Trophoblast cell (in vitro differentiated cells and primary cell): ENCODE results near the gene PRKN.

ENCODE experiments used
- DNase-seq, 2 donors: peaks; one replicate each; pipeline ENCODE4 v3.0.0-alpha.2; 2016
- H2AFZ ChIP-seq: 2 replicates; pipeline ENCODE4 v1.6.1; 2013; ENCODE audit warnings: low read length, moderate library complexity, mild to moderate bottlenecking; ENCODE audit not compliant: insufficient read depth, poor library complexity
- H2AK5ac ChIP-seq: 2 replicates; pipeline ENCODE4 v1.6.1; 2013; ENCODE audit warnings: mild to moderate bottlenecking, low read length
- H2BK120ac ChIP-seq: 2 replicates; pipeline ENCODE4 v1.6.1; 2013; ENCODE audit warnings: low read length, mild to moderate bottlenecking, moderate library complexity; ENCODE audit not compliant: insufficient read depth, poor library complexity
- H2BK12ac ChIP-seq: 2 replicates; pipeline ENCODE4 v1.6.1; 2013; ENCODE audit warnings: mild to moderate bottlenecking, low read length, moderate library complexity
- H2BK5ac ChIP-seq: 2 replicates; pipeline ENCODE4 v1.6.1; 2013; ENCODE audit warnings: low read length, low read depth, moderate library complexity, mild to moderate bottlenecking; ENCODE audit not compliant: poor library complexity
- H3K14ac ChIP-seq: 2 replicates; pipeline ENCODE4 v1.6.1; 2013; ENCODE audit warnings: mild to moderate bottlenecking, low read length
- H3K18ac ChIP-seq: 2 replicates; pipeline ENCODE4 v1.6.1; 2013; ENCODE audit warnings: mild to moderate bottlenecking, low read length
- H3K23ac ChIP-seq: 2 replicates; pipeline ENCODE4 v1.6.1; 2013; ENCODE audit warnings: low read length
- H3K27ac ChIP-seq: 2 replicates; pipeline ENCODE4 v1.5.1; 2013; ENCODE audit warnings: low read depth, mild to moderate bottlenecking, inconsistent platforms, low read length, moderate library complexity
- H3K27me3 ChIP-seq: 2 replicates; pipeline ENCODE4 v1.6.1; 2013; ENCODE audit warnings: inconsistent platforms, mild to moderate bottlenecking, low read length, moderate library complexity; ENCODE audit not compliant: insufficient read depth
- H3K36me3 ChIP-seq, 2 experiments: 1 replicate in 1 of 2; 2 replicates in 1 of 2; pipeline ENCODE4 v1.6.1; 2013; ENCODE audit warnings: low read length in 2 of 2, mild to moderate bottlenecking in 2 of 2, moderate library complexity in 1 of 2; ENCODE audit not compliant: insufficient read depth in 2 of 2, control insufficient read depth in 1 of 2
- H3K4ac ChIP-seq: 2 replicates; pipeline ENCODE4 v1.6.1; 2013; ENCODE audit warnings: low read depth, mild to moderate bottlenecking, low read length, moderate library complexity
- H3K4me1 ChIP-seq, 2 experiments: 1 replicate in 1 of 2; 2 replicates in 1 of 2; pipeline ENCODE4 v1.6.1; 2013; ENCODE audit warnings: low read length in 2 of 2, mild to moderate bottlenecking in 2 of 2, moderate library complexity in 1 of 2; ENCODE audit not compliant: insufficient read depth in 2 of 2, control insufficient read depth in 1 of 2
- H3K4me2 ChIP-seq: 2 replicates; pipeline ENCODE4 v1.6.1; 2013; ENCODE audit warnings: inconsistent platforms, mild to moderate bottlenecking, low read length, moderate library complexity
- H3K4me3 ChIP-seq: 2 replicates; pipeline ENCODE4 v1.5.1; 2013; ENCODE audit warnings: mild to moderate bottlenecking, low read depth, low read length, inconsistent platforms
- H3K79me1 ChIP-seq: one replicate; pipeline ENCODE4 v1.6.1; 2013; ENCODE audit warnings: low read length
- H3K79me2 ChIP-seq: 2 replicates; pipeline ENCODE4 v1.6.1; 2013; ENCODE audit warnings: low read length, mild to moderate bottlenecking; ENCODE audit not compliant: control insufficient read depth, insufficient read depth, poor library complexity
- H3K9ac ChIP-seq: 2 replicates; pipeline ENCODE4 v1.6.1; 2013; ENCODE audit warnings: mild to moderate bottlenecking, low read length
- H3K9me3 ChIP-seq: 2 replicates; pipeline ENCODE4 v1.6.1; 2013; ENCODE audit warnings: low read depth, mild to moderate bottlenecking, control low read depth, inconsistent platforms, low read length; ENCODE audit not compliant: insufficient read depth
- H4K12ac ChIP-seq: 2 replicates; pipeline ENCODE4 v1.6.1; 2013; ENCODE audit warnings: low read depth, mild to moderate bottlenecking, low read length, moderate library complexity
- H4K8ac ChIP-seq: 2 replicates; pipeline ENCODE4 v1.6.1; 2013; ENCODE audit warnings: low read depth, mild to moderate bottlenecking, low read length, moderate library complexity
- H4K91ac ChIP-seq: one replicate; pipeline ENCODE4 v1.6.1; 2013; ENCODE audit warnings: low read depth, mild to moderate bottlenecking, low read length, moderate library complexity
- WGBS: extraction: QIAGEN DNeasy Blood & Tissue Kit; methylation state at CpG from one replicate; pipeline ENCODE4 v1.1.7; 2013; ENCODE audit warnings: missing lambda C conversion rate; ENCODE audit not compliant: insufficient read length, insufficient coverage; ENCODE audit errors: extremely low coverage; 5-methylcytosine and 5-hydroxymethylcytosine counted together

The PRKN gene

DNA sequence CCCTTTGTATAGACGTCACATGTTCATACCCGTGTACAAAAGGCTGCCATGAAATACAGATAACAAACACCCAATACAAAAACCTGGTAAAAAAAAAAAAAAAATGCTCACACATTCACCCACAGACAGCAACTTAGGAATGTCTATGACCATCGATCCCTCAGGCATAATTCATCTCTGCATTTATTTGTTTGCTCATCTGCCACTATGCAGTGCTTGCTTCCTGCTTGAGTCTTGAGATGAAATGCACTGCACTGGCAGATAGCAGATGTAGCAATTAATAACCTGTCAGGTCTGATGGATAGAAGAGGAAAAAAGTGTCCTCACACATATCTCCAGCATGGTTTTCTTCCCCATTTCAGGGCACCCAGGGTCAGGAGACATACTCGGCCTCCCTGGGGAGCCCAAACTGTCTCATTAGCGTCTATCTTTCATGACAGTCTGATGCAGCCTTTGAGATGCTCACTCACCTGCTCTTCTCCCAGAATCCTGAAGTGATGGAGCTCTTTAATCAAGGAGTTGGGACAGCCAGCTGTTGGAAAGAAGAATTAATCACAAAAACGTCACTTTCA, 1158.6 kb downstream of the PRKN start:
- no peak overlapping the region for H4K91ac ChIP-seq
- no peak overlapping the region for H4K8ac ChIP-seq
- H3K4me3 ChIP-seq, result no peak overlapping the region
- DNase-seq, result no peak
- no peak overlapping the region for H3K27ac ChIP-seq
- H3K36me3 ChIP-seq, result no peaks in the 10 kb centered on the region
- no peak overlapping the region for H2AK5ac ChIP-seq
- H3K27me3 ChIP-seq, result no peaks in the 10 kb centered on the region
- H3K79me2 ChIP-seq, result no peaks in the 10 kb centered on the region
- no peak overlapping the region for H3K4me2 ChIP-seq
- H3K79me1 ChIP-seq, result no peaks in the 10 kb centered on the region
- H3K14ac ChIP-seq, result no peak overlapping the region
- H3K18ac ChIP-seq, result no peak overlapping the region
- H3K4ac ChIP-seq, result no peak overlapping the region
- no peak overlapping the region for H3K9ac ChIP-seq
- H3K9me3 ChIP-seq, result no peaks in the 10 kb centered on the region
- H4K12ac ChIP-seq, result no peak overlapping the region
- no CpG with 5 or more reads among the region's 6 CpGs for WGBS
- H3K4me1 ChIP-seq, result no peaks in the 10 kb centered on the region
- no peak overlapping the region for H2AFZ ChIP-seq
- no peak overlapping the region for H3K23ac ChIP-seq
- no peak overlapping the region for H2BK12ac ChIP-seq
- H2BK120ac ChIP-seq, result no peak overlapping the region
- H2BK5ac ChIP-seq, result no peak overlapping the region

DNA sequence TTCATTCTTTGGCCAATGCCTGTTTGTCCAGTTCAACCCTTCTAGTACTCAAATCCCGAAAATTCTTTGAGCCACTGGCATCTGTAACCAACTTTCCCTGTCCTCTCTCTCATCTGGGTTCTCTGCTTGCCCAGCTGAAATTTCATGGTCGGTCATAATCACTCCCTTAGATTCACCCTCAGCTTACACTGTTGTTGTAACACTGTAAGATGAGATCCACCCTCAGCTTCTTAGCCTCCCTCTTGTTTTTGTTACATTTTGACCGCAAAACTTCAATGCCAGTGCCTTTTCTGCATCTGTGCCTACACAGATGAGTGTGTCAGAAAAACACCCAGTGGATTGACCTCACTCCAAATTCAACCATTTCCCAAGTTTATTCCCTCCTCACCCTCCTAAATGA, 1162.6 kb downstream of the PRKN start:
- Histone ChIP-seq H3K14ac (no peak overlapping the region), H2AK5ac (no peak overlapping the region), H4K91ac (no peak overlapping the region), H3K4ac (no peak overlapping the region), H3K4me2 (no peak overlapping the region), H3K36me3 (no peaks in the 10 kb centered on the region), H3K9ac (no peak overlapping the region), H3K4me3 (no peak overlapping the region), H2AFZ (no peak overlapping the region), H3K23ac (no peak overlapping the region), H3K79me1 (no peaks in the 10 kb centered on the region), H3K4me1 (no peaks in the 10 kb centered on the region), H4K12ac (no peak overlapping the region), H4K8ac (no peak overlapping the region), H3K27me3 (no peaks in the 10 kb centered on the region), H2BK5ac (no peak overlapping the region), H3K79me2 (no peaks in the 10 kb centered on the region), H3K27ac (no peak overlapping the region), H2BK120ac (no peak overlapping the region), H2BK12ac (no peak overlapping the region), H3K9me3 (no peaks in the 10 kb centered on the region), H3K18ac (no peak overlapping the region)
- no CpG with 5 or more reads among the region's 3 CpGs for WGBS
- no peak for DNase-seq

DNA sequence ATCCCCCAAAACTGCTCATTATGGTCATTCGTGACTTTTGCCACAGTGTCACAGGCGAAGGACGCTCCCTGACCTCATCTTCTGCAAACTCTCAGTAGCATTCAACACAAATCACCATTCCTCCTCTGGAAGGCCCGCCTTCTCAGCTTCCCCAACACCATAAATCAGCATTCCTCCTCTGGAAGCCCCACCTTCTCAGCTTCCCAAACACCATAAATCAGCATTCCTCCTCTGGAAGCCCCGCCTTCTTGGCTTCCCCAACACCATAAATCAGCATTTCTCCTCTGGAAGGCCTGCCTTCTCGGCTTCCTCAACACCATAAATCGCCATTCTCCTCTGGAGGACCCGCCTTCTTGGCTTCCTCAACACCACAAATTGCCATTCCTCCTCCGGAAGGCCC, 1165.7 kb downstream of the PRKN start:
- H3K14ac ChIP-seq, result no peak overlapping the region
- no peak overlapping the region for H2AK5ac ChIP-seq
- no peak overlapping the region for H4K12ac ChIP-seq
- H3K4ac ChIP-seq, result no peak overlapping the region
- H3K79me1 ChIP-seq, result no peaks in the 10 kb centered on the region
- no peak overlapping the region for H3K27ac ChIP-seq
- H3K4me3 ChIP-seq, result no peak overlapping the region
- no peak overlapping the region for H3K23ac ChIP-seq
- no peak overlapping the region for H2BK5ac ChIP-seq
- H4K8ac ChIP-seq, result no peak overlapping the region
- no peaks in the 10 kb centered on the region for H3K9me3 ChIP-seq
- DNase-seq, result no peak
- H3K9ac ChIP-seq, result no peak overlapping the region
- no peak overlapping the region for H3K18ac ChIP-seq
- no peak overlapping the region for H4K91ac ChIP-seq
- no peak overlapping the region for H3K4me2 ChIP-seq
- no peaks in the 10 kb centered on the region for H3K4me1 ChIP-seq
- WGBS, result no CpG with 5 or more reads among the region's 9 CpGs
- H3K79me2 ChIP-seq, result no peaks in the 10 kb centered on the region
- H3K36me3 ChIP-seq, result no peaks in the 10 kb centered on the region
- H3K27me3 ChIP-seq, result no peaks in the 10 kb centered on the region
- no peak overlapping the region for H2BK12ac ChIP-seq
- no peak overlapping the region for H2AFZ ChIP-seq
- no peak overlapping the region for H2BK120ac ChIP-seq

DNA sequence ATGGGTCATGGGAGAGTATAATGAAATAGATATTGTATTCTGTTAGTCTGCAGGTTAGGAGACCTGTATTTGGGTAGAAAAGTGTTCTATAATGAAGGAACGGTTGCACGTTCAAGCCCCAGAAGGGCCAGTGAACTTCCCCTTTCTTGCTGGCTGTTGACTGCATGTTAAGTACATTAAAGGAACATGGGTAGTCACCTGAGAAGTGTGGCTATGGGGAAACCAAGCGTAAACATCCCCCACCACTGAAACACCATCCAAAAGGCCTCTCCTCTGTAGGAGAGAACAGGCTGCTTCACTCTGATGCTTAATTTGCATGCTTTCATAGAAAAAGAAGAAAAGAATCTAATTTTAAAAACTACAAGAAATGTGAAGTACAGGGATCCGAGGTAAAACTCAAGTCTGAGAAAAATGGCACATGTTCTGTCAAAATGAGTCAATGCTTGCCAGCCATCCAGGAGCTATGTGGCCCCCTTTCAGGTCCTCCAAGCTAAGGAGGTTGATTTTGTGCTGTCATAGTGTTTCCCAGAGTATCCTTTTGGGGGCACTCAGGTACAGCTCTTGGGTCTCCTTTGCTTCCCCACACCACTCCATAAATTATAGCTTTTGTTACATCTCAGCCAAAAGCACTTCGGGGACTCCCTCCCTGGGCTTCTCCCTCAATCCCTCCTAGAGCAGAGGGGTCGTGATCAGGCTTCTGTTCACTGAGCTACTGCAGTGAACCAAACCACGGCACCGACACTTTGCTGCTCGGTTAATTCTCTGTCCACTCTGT, 1170.0 kb downstream of the PRKN start:
- DNase-seq, result no peak
- WGBS, result no CpG with 5 or more reads among the region's 9 CpGs
- no peaks in the 10 kb centered on the region for H3K79me1 ChIP-seq
- H3K27ac ChIP-seq, result no peak overlapping the region
- H3K14ac ChIP-seq, result no peak overlapping the region
- no peaks in the 10 kb centered on the region for H3K36me3 ChIP-seq
- H3K9ac ChIP-seq, result no peak overlapping the region
- no peak overlapping the region for H4K12ac ChIP-seq
- H2BK12ac ChIP-seq, result no peak overlapping the region
- no peak overlapping the region for H4K8ac ChIP-seq
- H3K18ac ChIP-seq, result no peak overlapping the region
- no peak overlapping the region for H2BK120ac ChIP-seq
- H3K27me3 ChIP-seq, result no peaks in the 10 kb centered on the region
- H3K4me2 ChIP-seq, result no peak overlapping the region
- no peak overlapping the region for H2AFZ ChIP-seq
- no peaks in the 10 kb centered on the region for H3K4me1 ChIP-seq
- H3K4ac ChIP-seq, result no peak overlapping the region
- no peak overlapping the region for H3K4me3 ChIP-seq
- no peak overlapping the region for H2AK5ac ChIP-seq
- H2BK5ac ChIP-seq, result no peak overlapping the region
- H3K79me2 ChIP-seq, result no peaks in the 10 kb centered on the region
- H4K91ac ChIP-seq, result no peak overlapping the region
- H3K23ac ChIP-seq, result no peak overlapping the region
- H3K9me3 ChIP-seq, result no peaks in the 10 kb centered on the region
